K562 (cell line): Measurements from ENCODE around the gene MED22. TPM values are rescaled to one million over a fixed set of nuclear protein-coding genes. Genes with fewer than 3 reads are reported as not detected.
A peak's percentile ranks its signal among the peaks of the same experiment; 100 is the strongest.

ENCODE experiments used
- ARHGAP35 ChIP-seq: fragments of 450-650 bp; IDR thresholded peaks from 2 replicates; pipeline ENCODE4 v1.6.1; 2018; ENCODE audit not compliant: partially characterized antibody
- ETV5 ChIP-seq: sonication (generic); formaldehyde crosslinking; IDR thresholded peaks from 2 replicates; pipeline ENCODE4 v1.4.0; 2020; ENCODE audit warnings: low read depth, mild to moderate bottlenecking, missing genetic modification reagents
- EWSR1 ChIP-seq: fragments of 450-650 bp; IDR thresholded peaks from 2 replicates; pipeline ENCODE4 v1.6.1; 2018; ENCODE audit warnings: borderline replicate concordance, mild to moderate bottlenecking, low read depth, moderate library complexity; ENCODE audit not compliant: partially characterized antibody
- FOXJ3 ChIP-seq: sonication (generic); formaldehyde crosslinking; IDR thresholded peaks from 2 replicates; pipeline ENCODE4 v1.4.0; 2020; ENCODE audit warnings: mild to moderate bottlenecking, missing genetic modification reagents
- MIER1 ChIP-seq: fragments of 450-650 bp; IDR thresholded peaks from 2 replicates; pipeline ENCODE4 v1.6.1; 2016; ENCODE audit warnings: antibody characterized with exemption, mild to moderate bottlenecking, low read depth
- MYBL2 ChIP-seq, 2 experiments: fragments of 450-650 bp in 1 of 2; sonication (generic) in 1 of 2; formaldehyde crosslinking in 1 of 2; IDR thresholded peaks; 2 replicates each; pipeline versions ENCODE4 v1.6.1 to v1.8.1; 2017 to 2022; ENCODE audit warnings: borderline replicate concordance in 1 of 2, inconsistent platforms in 1 of 2, low read depth in 1 of 2, mild to moderate bottlenecking in 1 of 2, missing genetic modification reagents in 1 of 2, moderate library complexity in 1 of 2
- NFRKB ChIP-seq: fragments of 450-650 bp; IDR thresholded peaks from 2 replicates; pipeline ENCODE4 v1.6.1; 2016; ENCODE audit warnings: low read depth
- NR2C1 ChIP-seq, 2 experiments: fragments of 450-650 bp; IDR thresholded peaks; 2 replicates each; pipeline ENCODE4 v1.6.1; 2017; ENCODE audit warnings: mild to moderate bottlenecking in 2 of 2, antibody characterized with exemption in 1 of 2, inconsistent platforms in 1 of 2, missing compliant biosample characterization in 1 of 2, missing genetic modification characterization in 1 of 2
- NR3C1 ChIP-seq: sonication (generic); formaldehyde crosslinking; IDR thresholded peaks from 2 replicates; pipeline ENCODE4 v1.8.1; 2022; ENCODE audit warnings: missing genetic modification reagents
- POLR2H ChIP-seq: IDR thresholded peaks from 2 replicates; pipeline ENCODE4 v1.6.1; 2016; ENCODE audit warnings: missing genetic modification characterization, low read depth, mild to moderate bottlenecking, control low read depth, missing compliant biosample characterization, moderate library complexity
- PRPF4 ChIP-seq: fragments of 200-400 bp; formaldehyde crosslinking; IDR thresholded peaks from one replicate; pipeline ENCODE4 v1.6.1; 2017; ENCODE audit warnings: low read length, low read depth, mild to moderate bottlenecking; ENCODE audit not compliant: insufficient read depth, poor library complexity, severe bottlenecking
- RHOXF2B ChIP-seq: fragments of 250-450 bp; sonication (Bioruptor Pico); conservative IDR thresholded peaks from 2 replicates; pipeline ENCODE4 v1.5.1; 2021
- TCF3 ChIP-seq: sonication (generic); formaldehyde crosslinking; IDR thresholded peaks from 2 replicates; pipeline ENCODE4 v1.4.0; 2020; ENCODE audit warnings: mild to moderate bottlenecking, missing genetic modification reagents
- TRIM24 ChIP-seq, 2 experiments: fragments of 450-650 bp; IDR thresholded peaks; 2 replicates each; pipeline ENCODE4 v1.6.1; 2016
- ZNF253 ChIP-seq: fragments of 250-450 bp; sonication (Bioruptor Pico); conservative IDR thresholded peaks from 2 replicates; pipeline ENCODE4 v1.6.1; 2021; ENCODE audit warnings: mild to moderate bottlenecking
- ZNF431 ChIP-seq: sonication (generic); formaldehyde crosslinking; IDR thresholded peaks from 2 replicates; pipeline ENCODE4 v1.8.0; 2022; ENCODE audit warnings: mild to moderate bottlenecking, missing genetic modification reagents
- polyA plus RNA-seq, 8 experiments: library from polyadenylated mRNA; depleted of rRNA in 4 of 8; stranded (reverse) in 5 of 8; unstranded in 3 of 8; fragments of >200 nt; fragmentation: Nextera tagmentation in 2 of 8; fragmentation: Illumina TruSeq in 1 of 8; extraction: Ambion mirVana in 2 of 8; extraction: Trizol in 1 of 8; gene quantifications; 2 replicates each; pipeline versions ENCODE4 v1.2.1 to v1.2.3, GENCODE V29; 2011 to 2014; ENCODE audit warnings: inconsistent platforms in 1 of 8, missing spikeins in 1 of 8
- total RNA-seq, 7 experiments: library from RNA; depleted of rRNA in 6 of 7; stranded (reverse); fragments of >200 nt in 6 of 7; fragmentation: Illumina TruSeq in 2 of 7; extraction: Trizol in 2 of 7; gene quantifications; 2 replicates each; pipeline versions ENCODE4 v1.2.1 to v1.2.3, GENCODE V29; 2011 to 2021; ENCODE audit warnings: low replicate concordance in 1 of 7
- TF ChIP-seq, protein P1 (sequence below): fragments of 450-650 bp; IDR thresholded peaks from 2 replicates; pipeline ENCODE4 v1.7.0; 2016; ENCODE audit warnings: borderline replicate concordance
- TF ChIP-seq, protein P2 (sequence below): fragments of 250-450 bp; sonication (Bioruptor Pico); IDR thresholded peaks from 2 replicates; pipeline ENCODE4 v1.4.0; 2020; ENCODE audit warnings: borderline replicate concordance
- TF ChIP-seq, protein P3 (sequence below): fragments of 250-450 bp; sonication (Bioruptor Pico); IDR thresholded peaks from 2 replicates; pipeline ENCODE4 v1.5.0; 2022; ENCODE audit warnings: mild to moderate bottlenecking
- TF ChIP-seq, protein P4 (sequence below): fragments of 250-450 bp; sonication (Bioruptor Pico); IDR thresholded peaks from 2 replicates; pipeline ENCODE4 v1.6.1; 2021; ENCODE audit warnings: mild to moderate bottlenecking

Gene MED22
- total and polyA plus RNA-seq, 9 of the 15 experiments (the other 6 are each of a cell fraction or from before 2014, with no cell fraction given), result 0.73 to 35.6 (median 22.3) TPM

DNA sequence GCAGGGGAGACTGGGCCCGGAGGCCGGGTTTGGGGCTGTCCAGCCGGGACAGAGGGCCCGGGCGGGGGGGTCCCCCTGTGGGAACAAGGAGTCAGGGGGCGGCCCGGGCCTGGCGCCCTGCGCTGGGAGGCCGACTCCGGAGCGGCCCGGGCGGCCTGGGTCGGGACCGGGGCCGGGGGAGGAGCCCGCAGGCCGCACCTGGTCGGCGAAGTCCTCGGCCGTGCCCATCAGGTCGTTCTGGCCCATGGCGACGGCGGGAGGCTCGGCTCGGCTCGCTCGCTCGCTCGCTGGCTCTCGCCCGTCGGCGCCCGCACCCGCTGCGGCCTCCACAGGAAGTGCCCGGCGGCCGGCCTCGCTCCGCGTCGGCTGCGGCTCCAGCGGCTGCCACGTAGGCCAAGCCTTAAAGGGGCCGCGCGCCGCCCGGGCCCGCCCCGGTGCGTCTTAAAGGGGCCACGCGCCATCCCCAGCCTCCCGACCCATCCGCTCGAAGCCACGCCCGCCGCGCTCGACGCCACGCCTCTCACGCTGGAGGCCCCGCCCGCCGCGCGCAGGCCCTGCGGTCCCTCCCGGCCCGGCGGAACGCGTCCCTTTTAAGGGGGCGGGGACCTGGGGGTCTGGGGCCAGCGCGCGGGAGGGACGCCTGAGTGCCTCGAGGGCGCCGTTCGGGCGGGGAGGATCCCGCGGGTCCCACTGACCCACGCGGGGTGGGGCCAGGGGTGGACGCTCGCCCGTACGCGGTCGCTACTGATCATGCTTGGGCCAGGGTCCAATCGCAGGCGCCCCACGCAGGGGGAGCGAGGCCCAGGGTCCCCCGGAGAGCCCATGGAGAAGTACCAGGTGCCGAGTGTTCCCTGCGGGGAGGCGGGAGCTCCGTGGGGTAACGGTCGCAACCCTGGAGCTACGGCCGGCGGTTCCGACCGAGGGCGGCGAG lies 28.1 kb upstream of the MED22 start, which contains the start of the genes STKLD1 and SURF4 (continued):
- TF ChIP-seq PRPF4 (no peak), MYBL2 (IDR thresholded peaks at IDR 0.05; ENCODE audit: low read depth) (no peak), MYBL2 (CRISPR knock-in tag; IDR thresholded peaks at IDR 0.05; ENCODE audit: borderline replicate concordance) (no peak), NR3C1 (CRISPR knock-in tag) (peak; percentile 79; the same call in 1 of the 2 replicates), ETV5 (CRISPR knock-in tag) (0 out of 2 replicates have a peak, but pooled peaks have one; percentile 48), TCF3 (0 out of 2 replicates have a peak, but pooled peaks have one; percentile 6), TRIM24 (IDR thresholded peaks at IDR 0.05) (no peak), NR2C1 (IDR thresholded peaks at IDR 0.05) (no peak), NR2C1 (tag; IDR thresholded peaks at IDR 0.05) (no peak), ZNF431 (peak; percentile 88), ARHGAP35 (no peak), NFRKB (no peak), EWSR1 (no peak), FOXJ3 (CRISPR knock-in tag) (no peak), RHOXF2B (CRISPR knock-in tag) (no peak), MIER1 (no peak), ZNF253 (CRISPR knock-in tag) (no peak), POLR2H (tag) (peak; percentile 74; the same call in 1 of the 2 replicates)
- TF ChIP-seq, protein P1, sequence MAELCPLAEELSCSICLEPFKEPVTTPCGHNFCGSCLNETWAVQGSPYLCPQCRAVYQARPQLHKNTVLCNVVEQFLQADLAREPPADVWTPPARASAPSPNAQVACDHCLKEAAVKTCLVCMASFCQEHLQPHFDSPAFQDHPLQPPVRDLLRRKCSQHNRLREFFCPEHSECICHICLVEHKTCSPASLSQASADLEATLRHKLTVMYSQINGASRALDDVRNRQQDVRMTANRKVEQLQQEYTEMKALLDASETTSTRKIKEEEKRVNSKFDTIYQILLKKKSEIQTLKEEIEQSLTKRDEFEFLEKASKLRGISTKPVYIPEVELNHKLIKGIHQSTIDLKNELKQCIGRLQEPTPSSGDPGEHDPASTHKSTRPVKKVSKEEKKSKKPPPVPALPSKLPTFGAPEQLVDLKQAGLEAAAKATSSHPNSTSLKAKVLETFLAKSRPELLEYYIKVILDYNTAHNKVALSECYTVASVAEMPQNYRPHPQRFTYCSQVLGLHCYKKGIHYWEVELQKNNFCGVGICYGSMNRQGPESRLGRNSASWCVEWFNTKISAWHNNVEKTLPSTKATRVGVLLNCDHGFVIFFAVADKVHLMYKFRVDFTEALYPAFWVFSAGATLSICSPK, result no peak
- TF ChIP-seq, protein P2, sequence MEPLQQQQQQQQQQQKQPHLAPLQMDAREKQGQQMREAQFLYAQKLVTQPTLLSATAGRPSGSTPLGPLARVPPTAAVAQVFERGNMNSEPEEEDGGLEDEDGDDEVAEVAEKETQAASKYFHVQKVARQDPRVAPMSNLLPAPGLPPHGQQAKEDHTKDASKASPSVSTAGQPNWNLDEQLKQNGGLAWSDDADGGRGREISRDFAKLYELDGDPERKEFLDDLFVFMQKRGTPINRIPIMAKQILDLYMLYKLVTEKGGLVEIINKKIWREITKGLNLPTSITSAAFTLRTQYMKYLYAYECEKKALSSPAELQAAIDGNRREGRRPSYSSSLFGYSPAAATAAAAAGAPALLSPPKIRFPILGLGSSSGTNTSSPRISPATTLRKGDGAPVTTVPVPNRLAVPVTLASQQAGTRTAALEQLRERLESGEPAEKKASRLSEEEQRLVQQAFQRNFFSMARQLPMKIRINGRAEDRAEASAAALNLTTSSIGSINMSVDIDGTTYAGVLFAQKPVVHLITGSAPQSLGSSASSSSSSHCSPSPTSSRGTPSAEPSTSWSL (CRISPR knock-in tag), result no peak
- TF ChIP-seq, protein P3, sequence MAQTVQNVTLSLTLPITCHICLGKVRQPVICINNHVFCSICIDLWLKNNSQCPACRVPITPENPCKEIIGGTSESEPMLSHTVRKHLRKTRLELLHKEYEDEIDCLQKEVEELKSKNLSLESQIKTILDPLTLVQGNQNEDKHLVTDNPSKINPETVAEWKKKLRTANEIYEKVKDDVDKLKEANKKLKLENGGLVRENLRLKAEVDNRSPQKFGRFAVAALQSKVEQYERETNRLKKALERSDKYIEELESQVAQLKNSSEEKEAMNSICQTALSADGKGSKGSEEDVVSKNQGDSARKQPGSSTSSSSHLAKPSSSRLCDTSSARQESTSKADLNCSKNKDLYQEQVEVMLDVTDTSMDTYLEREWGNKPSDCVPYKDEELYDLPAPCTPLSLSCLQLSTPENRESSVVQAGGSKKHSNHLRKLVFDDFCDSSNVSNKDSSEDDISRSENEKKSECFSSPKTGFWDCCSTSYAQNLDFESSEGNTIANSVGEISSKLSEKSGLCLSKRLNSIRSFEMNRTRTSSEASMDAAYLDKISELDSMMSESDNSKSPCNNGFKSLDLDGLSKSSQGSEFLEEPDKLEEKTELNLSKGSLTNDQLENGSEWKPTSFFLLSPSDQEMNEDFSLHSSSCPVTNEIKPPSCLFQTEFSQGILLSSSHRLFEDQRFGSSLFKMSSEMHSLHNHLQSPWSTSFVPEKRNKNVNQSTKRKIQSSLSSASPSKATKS (CRISPR knock-in tag), result no peak
- TF ChIP-seq, protein P4, sequence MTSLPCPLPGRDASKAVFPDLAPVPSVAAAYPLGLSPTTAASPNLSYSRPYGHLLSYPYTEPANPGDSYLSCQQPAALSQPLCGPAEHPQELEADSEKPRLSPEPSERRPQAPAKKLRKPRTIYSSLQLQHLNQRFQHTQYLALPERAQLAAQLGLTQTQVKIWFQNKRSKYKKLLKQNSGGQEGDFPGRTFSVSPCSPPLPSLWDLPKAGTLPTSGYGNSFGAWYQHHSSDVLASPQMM (CRISPR knock-in tag), result no peak
